Progenitor cell of endocrine pancreas (in vitro differentiated cells): Measurements from ENCODE around the gene TMEM225. TPM values are rescaled to one million over a fixed set of nuclear protein-coding genes. Genes with fewer than 3 reads are reported as not detected.

Experiments
- DNase-seq: peaks from one replicate; pipeline ENCODE4 v3.0.0; 2021; ENCODE audit warnings: low spot score; ENCODE audit not compliant: unreplicated experiment
- H3K27ac Mint-ChIP-seq: 2 replicates; pipeline ENCODE4 v1.8.0; 2021; ENCODE audit warnings: mild to moderate bottlenecking, moderate library complexity, mixed read lengths
- H3K27me3 Mint-ChIP-seq: 2 replicates; pipeline ENCODE4 v1.8.0; 2021; ENCODE audit warnings: mixed read lengths
- H3K36me3 Mint-ChIP-seq: 2 replicates; pipeline ENCODE4 v1.8.0; 2022; ENCODE audit warnings: mixed read lengths; ENCODE audit not compliant: insufficient read depth
- H3K4me1 Mint-ChIP-seq: 2 replicates; pipeline ENCODE4 v1.8.0; 2021; ENCODE audit warnings: low read depth, mixed read lengths
- H3K4me3 Mint-ChIP-seq: 2 replicates; pipeline ENCODE4 v1.8.0; 2021; ENCODE audit warnings: low read depth, mild to moderate bottlenecking, moderate library complexity, mixed read lengths
- H3K9me3 Mint-ChIP-seq: 2 replicates; pipeline ENCODE4 v1.8.0; 2021; ENCODE audit warnings: low read depth, mixed read lengths
- long read RNA-seq: library from polyadenylated mRNA; unstranded; transcript quantifications from one replicate; pipeline ENCODE4 v2.0.0, GENCODE V29; 2020
- total RNA-seq: library from RNA; stranded (reverse); gene quantifications from 2 replicates; pipeline ENCODE4 v1.2.1, GENCODE V29; 2021
- TF ChIP-seq, protein P1 (sequence below): fragments of 200-600 bp; sonication (generic); IDR thresholded peaks from one replicate; pipeline ENCODE4 v1.5.0; 2021; ENCODE audit warnings: antibody characterized with exemption, mild to moderate bottlenecking; ENCODE audit not compliant: unreplicated experiment

TMEM225 gene
- total RNA-seq, result not detected in 2 replicates
- long read RNA-seq, result 0 reads

DNA sequence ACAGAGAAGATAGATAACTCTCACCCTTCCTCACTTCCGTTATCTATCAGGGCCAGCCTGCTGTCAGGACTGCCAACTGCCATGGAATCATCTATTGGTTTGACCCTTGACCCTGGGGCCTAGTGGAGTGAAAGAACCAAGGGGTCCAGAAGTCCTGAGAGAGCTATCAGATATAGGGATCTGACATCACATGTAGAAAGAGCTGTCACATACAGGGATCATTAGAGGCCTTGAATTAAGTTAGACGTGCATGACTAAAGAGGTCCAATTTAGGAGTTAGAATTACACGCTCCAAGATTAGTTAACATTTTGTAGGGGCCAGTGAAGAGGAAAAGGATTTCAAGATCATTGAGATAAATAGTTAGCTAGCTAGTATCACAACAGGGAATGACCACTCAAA is at the start of gene TMEM225:
Gene TMEM225 (minus strand): TSS at position 101 of the 400 bp plus-strand sequence. CDS start 245 bp downstream, outside the sequence.
- Mint-ChIP-seq H3K4me3 (no peak within 1 kb of the TSS), H3K9me3 (no peaks in the 10 kb centered on the region), H3K4me1 (no peaks in the 10 kb centered on the region)

GRCh38 chr11:123924027-123924426 is 38.6 kb upstream of the TMEM225 start:
- Mint-ChIP-seq H3K4me1 (no peaks in the 10 kb centered on the region), H3K36me3 (no peaks in the 10 kb centered on the region)
- TF ChIP-seq, protein P1, sequence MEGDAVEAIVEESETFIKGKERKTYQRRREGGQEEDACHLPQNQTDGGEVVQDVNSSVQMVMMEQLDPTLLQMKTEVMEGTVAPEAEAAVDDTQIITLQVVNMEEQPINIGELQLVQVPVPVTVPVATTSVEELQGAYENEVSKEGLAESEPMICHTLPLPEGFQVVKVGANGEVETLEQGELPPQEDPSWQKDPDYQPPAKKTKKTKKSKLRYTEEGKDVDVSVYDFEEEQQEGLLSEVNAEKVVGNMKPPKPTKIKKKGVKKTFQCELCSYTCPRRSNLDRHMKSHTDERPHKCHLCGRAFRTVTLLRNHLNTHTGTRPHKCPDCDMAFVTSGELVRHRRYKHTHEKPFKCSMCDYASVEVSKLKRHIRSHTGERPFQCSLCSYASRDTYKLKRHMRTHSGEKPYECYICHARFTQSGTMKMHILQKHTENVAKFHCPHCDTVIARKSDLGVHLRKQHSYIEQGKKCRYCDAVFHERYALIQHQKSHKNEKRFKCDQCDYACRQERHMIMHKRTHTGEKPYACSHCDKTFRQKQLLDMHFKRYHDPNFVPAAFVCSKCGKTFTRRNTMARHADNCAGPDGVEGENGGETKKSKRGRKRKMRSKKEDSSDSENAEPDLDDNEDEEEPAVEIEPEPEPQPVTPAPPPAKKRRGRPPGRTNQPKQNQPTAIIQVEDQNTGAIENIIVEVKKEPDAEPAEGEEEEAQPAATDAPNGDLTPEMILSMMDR, result no peak

More for the DNA sequence above, at the start of gene TMEM225:
- no peaks in the 10 kb centered on the region for H3K27me3 Mint-ChIP-seq
- no peaks in the 10 kb centered on the region for H3K36me3 Mint-ChIP-seq
- TF ChIP-seq, protein P1, result no peak
- DNase-seq, result no peak
- no peak within 1 kb of the TSS for H3K27ac Mint-ChIP-seq

DNA sequence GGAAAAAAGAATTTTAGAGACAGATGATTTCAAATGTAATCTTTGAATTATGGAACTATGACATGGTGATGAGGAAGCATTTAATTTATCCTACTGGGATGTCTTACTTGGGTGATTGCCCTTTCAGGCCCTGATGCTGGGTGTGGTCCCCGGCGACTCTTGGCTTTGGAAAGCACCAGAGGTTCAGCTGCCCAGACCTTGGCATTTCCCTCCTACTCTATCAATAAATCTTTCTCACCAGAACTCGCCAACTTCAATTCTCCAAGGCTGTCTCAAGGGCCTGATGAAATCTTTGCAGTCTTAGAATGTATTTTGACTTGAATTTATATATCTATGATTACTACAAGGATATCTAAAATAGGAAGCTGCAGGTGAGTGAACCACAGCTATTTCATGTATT is 35.5 kb upstream of the TMEM225 start:
- no peak overlapping the region for H3K27ac Mint-ChIP-seq
- no peaks in the 10 kb centered on the region for H3K36me3 Mint-ChIP-seq
- H3K4me3 Mint-ChIP-seq, result no peak overlapping the region
- H3K4me1 Mint-ChIP-seq, result no peaks in the 10 kb centered on the region
- peaks cover under 1% of the 10 kb centered on the region for H3K9me3 Mint-ChIP-seq
- H3K27me3 Mint-ChIP-seq, result no peaks in the 10 kb centered on the region
- no peak for DNase-seq
- TF ChIP-seq, protein P1, result no peak

More at GRCh38 chr11:123924027-123924426, 38.6 kb upstream of the TMEM225 start:
- Mint-ChIP-seq H3K9me3 (no peaks in the 10 kb centered on the region), H3K27ac (no peak overlapping the region), H3K4me3 (no peak overlapping the region), H3K27me3 (no peaks in the 10 kb centered on the region)
- no peak for DNase-seq

DNA sequence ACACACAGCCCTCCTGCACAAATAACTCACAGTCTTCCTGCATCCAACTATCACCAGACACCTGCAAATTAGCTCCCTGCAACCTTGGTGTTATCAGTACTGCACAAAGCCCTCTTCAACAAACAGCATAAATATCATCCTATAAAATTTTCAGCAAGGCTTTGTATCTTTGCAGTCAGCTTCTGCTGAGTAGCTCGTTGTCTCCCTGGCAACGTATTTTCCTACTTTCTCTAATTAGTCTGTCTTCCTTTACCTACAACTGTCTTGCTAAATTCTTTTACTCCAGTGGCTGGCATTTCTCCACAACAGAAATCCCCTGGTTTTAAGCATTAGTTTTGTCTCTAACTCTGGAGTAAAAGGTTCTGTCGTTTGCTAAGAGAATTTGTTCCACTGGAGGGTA is 20.4 kb upstream of the TMEM225 start:
- no peaks in the 10 kb centered on the region for H3K9me3 Mint-ChIP-seq
- H3K36me3 Mint-ChIP-seq, result no peaks in the 10 kb centered on the region
- no peak overlapping the region for H3K27ac Mint-ChIP-seq
- H3K4me3 Mint-ChIP-seq, result no peak overlapping the region
- DNase-seq, result no peak
- TF ChIP-seq, protein P1, result no peak
- H3K4me1 Mint-ChIP-seq, result no peaks in the 10 kb centered on the region
- H3K27me3 Mint-ChIP-seq, result no peaks in the 10 kb centered on the region

GRCh38 chr11:123904932-123905331 is 19.5 kb upstream of the TMEM225 start:
- TF ChIP-seq, protein P1, result no peak
- Mint-ChIP-seq H3K27me3 (no peaks in the 10 kb centered on the region), H3K4me3 (no peak overlapping the region), H3K27ac (no peak overlapping the region), H3K4me1 (no peaks in the 10 kb centered on the region), H3K9me3 (no peaks in the 10 kb centered on the region), H3K36me3 (no peaks in the 10 kb centered on the region)
- no peak for DNase-seq
